Measurements from ENCODE around the gene MED13L. TPM values are rescaled to one million over a fixed set of nuclear protein-coding genes. Genes with fewer than 3 reads are reported as not detected.

MED13L gene
- total RNA-seq, 3 donors from 2014 or later = 248 to 387 (median 279) TPM

GRCh38 chr12:116076399-116076798, 201.1 kb downstream of the MED13L start:
- H3K4me1 ChIP-seq = no peaks in the 10 kb centered on the region
- H3K4me3 ChIP-seq = no peak overlapping the region
- no peak for DNase-seq (ENCODE audit: low spot score in 2 of 2)
- TF ChIP-seq POLR2AphosphoS5 (IDR thresholded peaks at IDR 0.05) (no peak), CTCF (IDR thresholded peaks at IDR 0.05) (no peak), POLR2A (IDR thresholded peaks at IDR 0.05) (no peak)
- no peaks in the 10 kb centered on the region for H3K36me3 ChIP-seq
- no peaks in the 10 kb centered on the region for H3K27me3 ChIP-seq
- no peaks in the 10 kb centered on the region for H3K9me3 ChIP-seq
- no peak overlapping the region for H3K27ac ChIP-seq
- intact Hi-C loops (cut with DNase I; ENCODE audit: low total_unique reads) = no loop called here

- TF ChIP-seq POLR2A (IDR thresholded peaks at IDR 0.05) (no peak), CTCF (IDR thresholded peaks at IDR 0.05) (no peak), POLR2AphosphoS5 (IDR thresholded peaks at IDR 0.05) (no peak)
Measured at GRCh38 chr12:116074686-116075085, 202.8 kb downstream of the MED13L start.

GRCh38 chr12:116071555-116072230, 205.8 kb downstream of the MED13L start:
- TF ChIP-seq CTCF (IDR thresholded peaks at IDR 0.05) = no peak
- no peak for TF ChIP-seq POLR2AphosphoS5 (IDR thresholded peaks at IDR 0.05)
- no peak for TF ChIP-seq POLR2A (IDR thresholded peaks at IDR 0.05)
- Histone ChIP-seq H3K36me3 (no peaks in the 10 kb centered on the region), H3K27ac (no peak overlapping the region), H3K27me3 (no peaks in the 10 kb centered on the region), H3K4me1 (no peaks in the 10 kb centered on the region), H3K4me3 (no peak overlapping the region), H3K9me3 (no peaks in the 10 kb centered on the region)
- intact Hi-C loops (cut with DNase I; ENCODE audit: low total_unique reads) = no loop called here
- no peak for DNase-seq (ENCODE audit: low spot score in 2 of 2)

More at GRCh38 chr12:116074686-116075085, 202.8 kb downstream of the MED13L start:
- Histone ChIP-seq H3K4me3 (no peak overlapping the region), H3K9me3 (no peaks in the 10 kb centered on the region), H3K4me1 (no peaks in the 10 kb centered on the region), H3K27ac (no peak overlapping the region), H3K27me3 (no peaks in the 10 kb centered on the region), H3K36me3 (no peaks in the 10 kb centered on the region)
- no peak for DNase-seq (ENCODE audit: low spot score in 2 of 2)
- intact Hi-C loops (cut with DNase I; ENCODE audit: low total_unique reads) = no loop called here

- Histone ChIP-seq H3K27ac (no peak overlapping the region), H3K27me3 (no peaks in the 10 kb centered on the region), H3K4me1 (no peaks in the 10 kb centered on the region), H3K4me3 (no peak overlapping the region), H3K36me3 (no peaks in the 10 kb centered on the region), H3K9me3 (no peaks in the 10 kb centered on the region)
- no peak for DNase-seq (ENCODE audit: low spot score in 2 of 2)
- TF ChIP-seq POLR2AphosphoS5 (IDR thresholded peaks at IDR 0.05) (no peak), POLR2A (IDR thresholded peaks at IDR 0.05) (no peak), CTCF (IDR thresholded peaks at IDR 0.05) (no peak)
- intact Hi-C loops (cut with DNase I; ENCODE audit: low total_unique reads) = no loop called here
Measured at GRCh38 chr12:116070444-116070843, 207.0 kb downstream of the MED13L start.

GRCh38 chr12:116069943-116070342, 207.6 kb downstream of the MED13L start:
- Histone ChIP-seq H3K36me3 (no peaks in the 10 kb centered on the region), H3K4me3 (no peak overlapping the region), H3K9me3 (no peaks in the 10 kb centered on the region), H3K4me1 (no peaks in the 10 kb centered on the region), H3K27ac (no peak overlapping the region), H3K27me3 (no peaks in the 10 kb centered on the region)
- intact Hi-C loops (cut with DNase I; ENCODE audit: low total_unique reads) = no loop called here
- TF ChIP-seq POLR2A (IDR thresholded peaks at IDR 0.05) (no peak), POLR2AphosphoS5 (IDR thresholded peaks at IDR 0.05) (no peak), CTCF (IDR thresholded peaks at IDR 0.05) (no peak)
- no peak for DNase-seq (ENCODE audit: low spot score in 2 of 2)

Measured in breast epithelium (tissue), 4 donors.